ENCODE data around the gene KIAA1671.
A peak's percentile ranks its signal among the peaks of the same experiment; 100 is the strongest.

Gene KIAA1671

DNA sequence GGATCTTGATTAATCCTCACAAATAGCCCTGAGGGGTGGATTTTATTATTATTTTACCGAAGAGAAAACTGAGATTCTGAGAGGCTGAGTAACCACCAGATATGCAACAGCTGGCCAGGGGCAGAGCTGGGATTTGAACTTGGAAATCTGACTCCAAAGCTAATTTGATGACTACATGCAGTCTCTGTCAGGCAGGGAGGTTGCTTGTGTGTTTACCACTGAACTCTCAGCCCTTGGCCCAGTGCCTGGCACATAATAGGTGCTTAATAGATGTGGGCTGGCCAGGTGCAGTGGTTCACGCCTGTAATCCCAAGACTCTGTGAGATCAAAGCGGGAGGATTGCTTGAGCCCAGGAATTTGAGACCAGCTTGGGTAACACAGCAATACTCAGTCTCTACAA is 125.4 kb downstream of the KIAA1671 start:
- H3K4me3 ChIP-seq (ENCODE audit: low read length), result no peak overlapping the region
- no peak for DNase-seq (ENCODE audit: low read depth)
- TF ChIP-seq, protein P1, sequence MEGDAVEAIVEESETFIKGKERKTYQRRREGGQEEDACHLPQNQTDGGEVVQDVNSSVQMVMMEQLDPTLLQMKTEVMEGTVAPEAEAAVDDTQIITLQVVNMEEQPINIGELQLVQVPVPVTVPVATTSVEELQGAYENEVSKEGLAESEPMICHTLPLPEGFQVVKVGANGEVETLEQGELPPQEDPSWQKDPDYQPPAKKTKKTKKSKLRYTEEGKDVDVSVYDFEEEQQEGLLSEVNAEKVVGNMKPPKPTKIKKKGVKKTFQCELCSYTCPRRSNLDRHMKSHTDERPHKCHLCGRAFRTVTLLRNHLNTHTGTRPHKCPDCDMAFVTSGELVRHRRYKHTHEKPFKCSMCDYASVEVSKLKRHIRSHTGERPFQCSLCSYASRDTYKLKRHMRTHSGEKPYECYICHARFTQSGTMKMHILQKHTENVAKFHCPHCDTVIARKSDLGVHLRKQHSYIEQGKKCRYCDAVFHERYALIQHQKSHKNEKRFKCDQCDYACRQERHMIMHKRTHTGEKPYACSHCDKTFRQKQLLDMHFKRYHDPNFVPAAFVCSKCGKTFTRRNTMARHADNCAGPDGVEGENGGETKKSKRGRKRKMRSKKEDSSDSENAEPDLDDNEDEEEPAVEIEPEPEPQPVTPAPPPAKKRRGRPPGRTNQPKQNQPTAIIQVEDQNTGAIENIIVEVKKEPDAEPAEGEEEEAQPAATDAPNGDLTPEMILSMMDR (IDR thresholded peaks at IDR 0.05; ENCODE audit: insufficient read depth, low read depth, low read length, missing control alignments), result no peak

GRCh38 chr22:25078591-25078990 is 126.1 kb downstream of the KIAA1671 start:
- DNase-seq (ENCODE audit: low read depth), result no peak
- TF ChIP-seq, protein P1 (IDR thresholded peaks at IDR 0.05; ENCODE audit: insufficient read depth, low read depth, low read length, missing control alignments), result no peak

DNA sequence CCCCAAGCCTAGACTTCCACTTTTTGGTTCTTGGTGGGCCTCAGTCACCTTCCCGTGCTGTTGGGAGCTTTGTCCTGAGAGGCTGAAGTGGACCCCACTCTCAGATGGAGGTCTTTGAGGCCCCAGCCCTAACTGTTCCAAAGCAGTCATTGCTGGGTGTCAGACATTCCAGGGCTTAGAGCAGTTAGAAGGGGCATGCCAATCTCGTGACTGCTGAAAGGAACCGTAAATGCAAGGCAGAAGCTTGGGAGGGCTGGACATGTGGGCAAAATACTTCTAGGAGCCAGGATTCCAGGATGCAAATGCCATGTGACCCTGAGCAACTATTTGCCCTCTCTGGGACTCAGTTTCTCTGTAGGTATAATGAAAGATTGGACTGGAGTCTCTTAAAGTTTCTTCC is 128.3 kb downstream of the KIAA1671 start:
- DNase-seq (ENCODE audit: low read depth), result no peak
- TF ChIP-seq, protein P1 (IDR thresholded peaks at IDR 0.05; ENCODE audit: insufficient read depth, low read depth, low read length, missing control alignments), result no peak
- no peak overlapping the region for H3K4me3 ChIP-seq (ENCODE audit: low read length)

More at GRCh38 chr22:25078591-25078990, 126.1 kb downstream of the KIAA1671 start:
- no peak overlapping the region for H3K4me3 ChIP-seq (ENCODE audit: low read length)

- TF ChIP-seq, protein P1 (IDR thresholded peaks at IDR 0.05; ENCODE audit: insufficient read depth, low read depth, low read length, missing control alignments), result peak; percentile 57
- DNase-seq (ENCODE audit: low read depth), result peak; percentile 42
- no peak overlapping the region for H3K4me3 ChIP-seq (ENCODE audit: low read length)
These were observed 128.9 kb downstream of the KIAA1671 start for GRCh38 chr22:25081409-25081824.

- DNase-seq (ENCODE audit: low read depth), result no peak
- TF ChIP-seq, protein P1 (IDR thresholded peaks at IDR 0.05; ENCODE audit: insufficient read depth, low read depth, low read length, missing control alignments), result no peak
These were observed 129.6 kb downstream of the KIAA1671 start for GRCh38 chr22:25082096-25082495.

GRCh38 chr22:25083056-25083806 is 130.7 kb downstream of the KIAA1671 start:
- DNase-seq (ENCODE audit: low read depth), result no peak
- TF ChIP-seq, protein P1 (IDR thresholded peaks at IDR 0.05; ENCODE audit: insufficient read depth, low read depth, low read length, missing control alignments), result no peak
- H3K4me3 ChIP-seq (ENCODE audit: low read length), result no peak overlapping the region

More at GRCh38 chr22:25082096-25082495, 129.6 kb downstream of the KIAA1671 start:
- no peak overlapping the region for H3K4me3 ChIP-seq (ENCODE audit: low read length)

- no peak for DNase-seq (ENCODE audit: low read depth)
- no peak overlapping the region for H3K4me3 ChIP-seq (ENCODE audit: low read length)
- TF ChIP-seq, protein P1 (IDR thresholded peaks at IDR 0.05; ENCODE audit: insufficient read depth, low read depth, low read length, missing control alignments), result no peak
These were observed 131.3 kb downstream of the KIAA1671 start for GRCh38 chr22:25083807-25084200.

All from epithelial cell of esophagus (primary cell).